IgD-negative memory B cell (primary cell): ENCODE measurements around the gene SDHA. TPM values are rescaled to one million over a fixed set of nuclear protein-coding genes. Genes with fewer than 3 reads are reported as not detected.
"Not testable (repeated sequence)": the region's sequence is repeated elsewhere in the genome, so short reads cannot be mapped to it uniquely, and the experiment has no call there.

Experiments
- H3K27ac Mint-ChIP-seq, 3 donors: one replicate each; pipeline ENCODE4 v1.8.0; 2020 to 2022; ENCODE audit warnings: mild to moderate bottlenecking in 3 of 3, mixed read lengths in 3 of 3, moderate library complexity in 1 of 3
- H3K27me3 Mint-ChIP-seq: one replicate; pipeline ENCODE4 v1.8.0; 2021; ENCODE audit warnings: mixed read lengths
- H3K36me3 Mint-ChIP-seq: one replicate; pipeline ENCODE4 v1.8.0; 2020; ENCODE audit warnings: mild to moderate bottlenecking, mixed read lengths
- H3K4me1 Mint-ChIP-seq, 3 donors: one replicate each; pipeline ENCODE4 v1.8.0; 2020 to 2022; ENCODE audit warnings: mixed read lengths in 3 of 3, mild to moderate bottlenecking in 1 of 3
- H3K4me3 Mint-ChIP-seq, 4 donors: one replicate each; pipeline ENCODE4 v1.8.0; 2020 to 2022; ENCODE audit warnings: mild to moderate bottlenecking in 4 of 4, mixed read lengths in 4 of 4, moderate library complexity in 3 of 4
- H3K9me3 Mint-ChIP-seq, 3 donors: one replicate each; pipeline ENCODE4 v1.8.0; 2020 to 2021; ENCODE audit warnings: mixed read lengths in 3 of 3, mild to moderate bottlenecking in 1 of 3
- polyA plus RNA-seq: library from polyadenylated mRNA; unstranded; fragments of 300-500 nt; fragmentation: Illumina TruSeq; gene quantifications from one replicate; pipeline ENCODE4 v1.2.3, GENCODE V29; 2021

SDHA gene
- polyA plus RNA-seq, 1 donor from 2014 or later, result 177 TPM

- H3K27me3 Mint-ChIP-seq, result no peaks in the 10 kb centered on the region
- H3K36me3 Mint-ChIP-seq, result peaks cover 1% of the 10 kb centered on the region
- peaks cover 0 to 7% (median 6%) of the 10 kb centered on the region in 3 donors for H3K4me1 Mint-ChIP-seq
- H3K4me3 Mint-ChIP-seq, result no peak overlapping the region
- no peaks in the 10 kb centered on the region for H3K9me3 Mint-ChIP-seq
- no peak overlapping the region for H3K27ac Mint-ChIP-seq
Observed at GRCh38 chr5:199950-200645, 18.0 kb upstream of the SDHA start.

DNA sequence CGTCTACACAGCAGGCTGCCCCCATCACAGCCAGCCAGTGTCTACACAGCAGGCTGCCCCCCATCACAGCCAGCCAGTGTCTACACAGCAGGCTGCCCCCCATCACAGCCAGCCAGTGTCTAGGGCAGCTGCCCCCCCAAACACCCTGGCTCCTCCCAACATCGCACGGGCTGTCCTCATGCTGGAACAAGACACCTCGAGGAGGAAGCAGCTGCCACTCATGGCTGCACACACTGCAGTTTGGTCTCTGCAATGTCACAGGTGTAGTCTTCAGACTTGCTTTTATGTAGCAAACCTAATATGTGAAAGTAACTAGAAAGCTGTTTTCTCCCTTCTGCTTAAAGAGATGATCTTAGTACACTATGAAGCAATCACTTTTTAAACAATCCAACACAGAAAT lies 17.1 kb upstream of the SDHA start:
- H3K27ac Mint-ChIP-seq, result no peak overlapping the region
- peaks cover 1% of the 10 kb centered on the region for H3K36me3 Mint-ChIP-seq
- no peaks in the 10 kb centered on the region for H3K9me3 Mint-ChIP-seq
- H3K27me3 Mint-ChIP-seq, result no peaks in the 10 kb centered on the region
- no peak overlapping the region for H3K4me3 Mint-ChIP-seq
- peaks cover 0 to 7% (median 6%) of the 10 kb centered on the region in 3 donors for H3K4me1 Mint-ChIP-seq

DNA sequence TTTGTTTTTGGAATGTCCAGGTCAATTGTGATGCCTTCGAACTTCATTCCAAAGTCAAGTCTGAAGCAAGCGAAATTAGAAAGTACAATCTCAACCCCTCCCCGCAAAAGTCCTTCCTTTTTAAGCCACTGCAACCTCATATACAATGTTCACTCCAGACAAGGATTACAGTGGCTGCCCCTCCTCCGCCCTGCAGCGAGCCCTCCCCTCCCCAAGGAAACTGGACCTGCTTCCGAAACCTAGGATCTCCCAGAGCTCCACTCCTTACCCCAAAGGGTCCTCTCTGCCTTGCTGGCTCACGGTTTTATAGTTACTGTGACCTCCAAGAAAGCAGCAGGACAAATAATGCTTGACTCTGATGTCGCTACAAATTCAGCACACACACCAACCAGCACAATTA lies 16.4 kb upstream of the SDHA start:
- H3K36me3 Mint-ChIP-seq, result peaks cover 4% of the 10 kb centered on the region
- H3K9me3 Mint-ChIP-seq, result no peaks in the 10 kb centered on the region
- no peak overlapping the region for H3K27ac Mint-ChIP-seq
- H3K4me3 Mint-ChIP-seq, result no peak overlapping the region
- no peaks in the 10 kb centered on the region for H3K27me3 Mint-ChIP-seq
- peaks cover 0 to 7% (median 6%) of the 10 kb centered on the region in 3 donors for H3K4me1 Mint-ChIP-seq

DNA sequence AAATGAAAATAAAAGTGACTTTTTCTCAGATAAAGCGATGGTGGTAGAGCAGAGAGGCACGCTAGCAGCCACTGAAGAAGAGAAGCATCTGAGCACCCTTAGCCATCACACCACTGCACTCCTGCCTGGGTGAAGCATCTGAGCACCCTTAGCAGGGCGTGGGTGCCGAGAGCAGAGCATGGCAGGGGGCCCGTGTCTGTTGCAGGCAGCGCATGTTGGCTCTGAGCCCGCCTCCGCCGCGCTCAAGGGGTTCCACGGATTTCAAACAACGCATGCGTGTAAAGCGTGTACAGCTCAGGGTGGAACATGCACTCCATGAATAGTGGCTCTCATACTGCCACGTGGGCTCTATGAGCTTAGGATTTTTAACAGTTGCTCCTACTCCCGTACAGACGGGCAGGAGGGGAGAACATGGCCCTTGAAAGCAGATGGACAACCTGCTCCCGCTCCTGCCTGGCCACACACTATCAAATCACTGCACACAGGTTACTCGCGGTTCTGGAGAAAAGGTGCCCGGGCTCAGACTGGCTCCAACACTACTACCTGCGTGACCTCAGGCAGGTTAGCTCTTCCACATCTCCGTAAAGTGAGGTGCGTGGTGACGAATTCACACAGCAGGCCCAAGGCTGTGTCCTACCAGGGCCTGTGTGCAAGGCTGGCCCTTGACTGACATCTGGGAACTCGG lies 14.7 kb upstream of the SDHA start:
- H3K27ac Mint-ChIP-seq, result no peak overlapping the region
- H3K4me3 Mint-ChIP-seq, result no peak overlapping the region
- peaks cover 4% of the 10 kb centered on the region for H3K36me3 Mint-ChIP-seq
- H3K4me1 Mint-ChIP-seq, result peaks cover 0 to 10% (median 8%) of the 10 kb centered on the region in 3 donors
- no peaks in the 10 kb centered on the region for H3K9me3 Mint-ChIP-seq
- no peaks in the 10 kb centered on the region for H3K27me3 Mint-ChIP-seq

- Mint-ChIP-seq H3K4me1 (peaks cover 0 to 10% (median 8%) of the 10 kb centered on the region in 3 donors), H3K36me3 (peaks cover 4% of the 10 kb centered on the region), H3K4me3 (no peak overlapping the region)
Observed at GRCh38 chr5:204001-204400, 14.1 kb upstream of the SDHA start.

GRCh38 chr5:204462-204861 lies 13.7 kb upstream of the SDHA start:
- Mint-ChIP-seq H3K4me1 (peaks cover under 1 to 10% (median 8%) of the 10 kb centered on the region in 3 donors), H3K36me3 (peaks cover 4% of the 10 kb centered on the region), H3K27me3 (no peaks in the 10 kb centered on the region), H3K9me3 (no peaks in the 10 kb centered on the region), H3K4me3 (no peak overlapping the region), H3K27ac (peak overlapping the region in 1 of 3 donors; percentile 73)

More at GRCh38 chr5:204001-204400, 14.1 kb upstream of the SDHA start:
- no peak overlapping the region for H3K27ac Mint-ChIP-seq
- no peaks in the 10 kb centered on the region for H3K9me3 Mint-ChIP-seq
- no peaks in the 10 kb centered on the region for H3K27me3 Mint-ChIP-seq

DNA sequence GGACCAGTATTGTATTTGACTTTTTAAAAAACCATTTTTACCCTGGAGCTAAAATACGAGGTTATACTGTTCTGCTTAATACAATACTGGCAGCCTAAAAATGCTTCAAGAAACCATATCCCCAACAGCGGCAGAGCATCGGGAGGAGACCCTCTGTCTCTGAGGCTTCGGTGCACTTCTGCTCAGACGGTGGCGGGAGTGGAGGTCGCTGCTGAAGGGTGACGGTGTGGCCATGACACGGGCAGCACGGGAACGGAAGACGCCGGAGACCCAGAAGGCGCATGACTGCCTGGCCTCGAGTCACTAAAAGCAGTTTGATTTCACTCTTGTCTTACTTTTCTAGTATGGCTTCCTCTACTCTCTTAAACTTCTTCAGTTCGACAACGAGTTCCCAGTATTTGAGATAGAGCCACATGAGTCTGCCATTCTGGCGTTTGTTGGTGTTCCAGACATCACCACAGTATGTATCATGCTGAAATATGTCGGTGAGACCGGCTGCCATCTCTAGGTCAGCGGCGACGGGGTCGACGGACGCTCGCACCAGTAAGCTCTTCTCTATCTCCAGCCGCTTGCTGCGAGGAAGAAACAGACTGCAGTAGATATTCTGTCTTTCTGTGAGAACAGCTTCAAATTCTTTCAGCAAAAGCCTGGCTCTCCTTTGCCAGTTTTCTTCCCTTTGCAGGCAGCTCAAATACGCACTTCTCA lies 13.0 kb upstream of the SDHA start:
- Mint-ChIP-seq H3K27me3 (no peaks in the 10 kb centered on the region), H3K4me1 (peaks cover 7 to 16% (median 14%) of the 10 kb centered on the region in 3 donors), H3K36me3 (peaks cover 5% of the 10 kb centered on the region), H3K4me3 (peak overlapping the region in 1 of 4 donors; percentile 28), H3K9me3 (no peaks in the 10 kb centered on the region), H3K27ac (peak overlapping the region in 2 of 3 donors; percentile 39 to 73)

- H3K4me3 Mint-ChIP-seq, result no peak overlapping the region
- no peak overlapping the region for H3K27ac Mint-ChIP-seq
- H3K36me3 Mint-ChIP-seq, result peaks cover 5% of the 10 kb centered on the region
- no peaks in the 10 kb centered on the region for H3K9me3 Mint-ChIP-seq
- H3K4me1 Mint-ChIP-seq, result peaks cover 10 to 14% (median 12%) of the 10 kb centered on the region in 3 donors
- H3K27me3 Mint-ChIP-seq, result no peaks in the 10 kb centered on the region
Observed at GRCh38 chr5:206406-206805, 11.7 kb upstream of the SDHA start.

GRCh38 chr5:206927-207536 lies 11.1 kb upstream of the SDHA start:
- Mint-ChIP-seq H3K4me3 (no peak overlapping the region), H3K27ac (no peak overlapping the region), H3K9me3 (no peaks in the 10 kb centered on the region), H3K36me3 (peaks cover 5% of the 10 kb centered on the region), H3K27me3 (no peaks in the 10 kb centered on the region), H3K4me1 (peaks cover 10 to 12% (median 11%) of the 10 kb centered on the region in 3 donors)

- Mint-ChIP-seq H3K27ac (no peak overlapping the region), H3K9me3 (no peaks in the 10 kb centered on the region), H3K27me3 (no peaks in the 10 kb centered on the region), H3K36me3 (peaks cover 5% of the 10 kb centered on the region), H3K4me1 (peaks cover 10 to 12% (median 11%) of the 10 kb centered on the region in 3 donors), H3K4me3 (no peak overlapping the region)
Observed at GRCh38 chr5:207599-207998, 10.5 kb upstream of the SDHA start.

- H3K4me3 Mint-ChIP-seq, result peak overlapping the region in 2 of 4 donors; percentile 45 to 55
- peaks cover 4% of the 10 kb centered on the region for H3K36me3 Mint-ChIP-seq
- H3K4me1 Mint-ChIP-seq, result peaks cover 10 to 12% (median 12%) of the 10 kb centered on the region in 3 donors
- H3K27me3 Mint-ChIP-seq, result no peaks in the 10 kb centered on the region
- no peaks in the 10 kb centered on the region for H3K9me3 Mint-ChIP-seq
- H3K27ac Mint-ChIP-seq, result no peak overlapping the region
Observed at GRCh38 chr5:208449-209114, 9.5 kb upstream of the SDHA start.

DNA sequence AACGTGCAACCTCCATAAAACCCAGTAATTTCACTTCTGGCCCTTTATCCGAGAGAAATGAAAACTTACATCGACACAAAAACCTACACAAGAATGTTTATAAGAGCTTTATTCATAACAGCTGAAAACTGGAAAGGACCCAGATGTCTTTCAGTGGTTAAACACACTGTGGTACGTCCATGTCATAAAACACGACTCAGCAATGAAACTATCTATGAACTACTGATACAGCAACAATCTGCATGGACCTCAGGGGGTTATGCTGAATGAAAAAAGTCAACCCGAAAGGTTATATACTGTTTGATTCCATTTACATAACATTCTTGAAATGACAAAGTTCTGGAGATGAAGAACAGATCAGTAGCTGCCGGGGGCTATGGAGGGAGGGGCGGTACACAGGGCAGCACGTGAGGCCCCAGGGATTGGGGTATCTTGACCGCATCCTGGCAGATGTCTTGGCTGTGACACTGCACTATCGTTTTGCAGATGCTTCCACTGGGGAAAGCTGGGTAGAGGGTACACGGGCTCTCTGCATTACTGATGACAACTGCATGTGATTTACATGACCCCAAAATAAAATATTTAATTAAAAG lies 4.2 kb upstream of the SDHA start:
- Mint-ChIP-seq H3K36me3 (peaks cover 7% of the 10 kb centered on the region), H3K4me1 (peaks cover 23 to 34% (median 34%) of the 10 kb centered on the region in 3 donors), H3K27ac (peak overlapping the region in 2 of 3 donors; percentile 69 to 96), H3K9me3 (no peaks in the 10 kb centered on the region), H3K4me3 (peak overlapping the region in 2 of 4 donors; percentile 77 to 79), H3K27me3 (no peaks in the 10 kb centered on the region)

GRCh38 chr5:215256-215655 lies 2.9 kb upstream of the SDHA start:
- Mint-ChIP-seq H3K4me3 (peak overlapping the region in 3 of 4 donors; percentile 24 to 79 (median 72)), H3K4me1 (peaks cover 19 to 32% (median 31%) of the 10 kb centered on the region in 3 donors), H3K27ac (peak overlapping the region in 1 of 3 donors; percentile 69)
- H3K27me3 Mint-ChIP-seq, H3K36me3 Mint-ChIP-seq, H3K9me3 Mint-ChIP-seq: not testable (repeated sequence)

DNA sequence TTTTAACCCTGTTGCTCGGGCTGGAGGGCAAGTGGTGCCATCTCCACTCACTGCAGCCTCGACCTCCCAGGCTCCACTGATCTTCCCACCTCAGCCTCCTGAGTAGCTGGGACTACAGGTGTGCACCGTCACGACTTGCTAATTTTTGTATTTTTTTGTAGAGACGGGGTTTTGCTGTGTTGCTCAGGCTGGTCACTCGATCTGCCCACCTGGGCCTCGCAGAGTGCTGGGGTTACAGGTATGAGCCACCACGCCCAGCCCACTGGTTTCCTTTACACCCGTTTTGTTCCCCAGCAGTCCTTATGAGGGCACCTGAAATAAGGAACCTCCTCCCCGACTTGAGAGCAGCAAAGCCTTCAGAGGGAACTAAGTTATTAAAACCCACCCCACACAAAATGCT lies 2.0 kb upstream of the SDHA start:
- H3K9me3 Mint-ChIP-seq, H3K27me3 Mint-ChIP-seq, H3K36me3 Mint-ChIP-seq: not testable (repeated sequence)
- Mint-ChIP-seq H3K27ac (peak overlapping the region in 2 of 3 donors; percentile 69), H3K4me1 (peaks cover 20 to 35% (median 34%) of the 10 kb centered on the region in 3 donors), H3K4me3 (peak overlapping the region in 3 of 4 donors; percentile 24 to 79 (median 73))
